NCI-H1436 treated with DMSO at 0.1 percent for 48 hours (cell line): ENCODE results near the gene AMIGO3.
"Not testable (repeated sequence)": the region's sequence is repeated elsewhere in the genome, so short reads cannot be mapped to it uniquely, and the experiment has no call there.

Experiments used
- DNase-seq: peaks from one replicate; lab custom pipeline; 2025; lab: John Stamatoyannopoulos, UW

Gene AMIGO3

GRCh38 chr3:49688338-49689045, 31.0 kb downstream of the AMIGO3 start:
- not testable (repeated sequence) for DNase-seq

GRCh38 chr3:49687424-49687795, 32.1 kb downstream of the AMIGO3 start:
- DNase-seq: not testable (repeated sequence)

GRCh38 chr3:49686769-49687423, 32.6 kb downstream of the AMIGO3 start:
- not testable (repeated sequence) for DNase-seq

GRCh38 chr3:49686346-49686745, 33.1 kb downstream of the AMIGO3 start:
- DNase-seq: not testable (repeated sequence)

GRCh38 chr3:49685846-49686245, 33.6 kb downstream of the AMIGO3 start:
- not testable (repeated sequence) for DNase-seq

- not testable (repeated sequence) for DNase-seq
Observed at GRCh38 chr3:49685103-49685502, 34.4 kb downstream of the AMIGO3 start.

- not testable (repeated sequence) for DNase-seq
Observed at GRCh38 chr3:49684453-49684852, 35.0 kb downstream of the AMIGO3 start.

- DNase-seq: no peak
Observed at GRCh38 chr3:49683162-49683561, 36.3 kb downstream of the AMIGO3 start.

- DNase-seq: no peak
Observed at GRCh38 chr3:49681543-49681942, 37.9 kb downstream of the AMIGO3 start.

- no peak for DNase-seq
Observed at GRCh38 chr3:49681232-49681522, 38.3 kb downstream of the AMIGO3 start.

- no peak for DNase-seq
Observed at GRCh38 chr3:49680493-49681231, 38.8 kb downstream of the AMIGO3 start.

- no peak for DNase-seq
Observed at GRCh38 chr3:49675912-49676311, 43.6 kb downstream of the AMIGO3 start.

GRCh38 chr3:49674497-49674983, 44.9 kb downstream of the AMIGO3 start:
- no peak for DNase-seq

GRCh38 chr3:49673715-49674496, 45.6 kb downstream of the AMIGO3 start, which contains the start of gene APEH:
Gene APEH (plus strand): TSS chr3:49674351. CDS start chr3:49674402, 51 bp downstream.
- no peak for DNase-seq

- DNase-seq: no peak
Observed at GRCh38 chr3:49673121-49673714, 46.3 kb downstream of the AMIGO3 start.

GRCh38 chr3:49671291-49672288, 47.9 kb downstream of the AMIGO3 start:
- DNase-seq: no peak

- DNase-seq: no peak
Observed at GRCh38 chr3:49670940-49671290, 48.6 kb downstream of the AMIGO3 start.

- no peak for DNase-seq
Observed at GRCh38 chr3:49669352-49669751, 50.1 kb downstream of the AMIGO3 start.

- no peak for DNase-seq
Observed at GRCh38 chr3:49668861-49669260, 50.6 kb downstream of the AMIGO3 start.

GRCh38 chr3:49668414-49668797, 51.1 kb downstream of the AMIGO3 start:
- DNase-seq: no peak
